Stimulated activated CD8-positive, alpha-beta memory T cell treated with anti-CD3 and anti-CD28 coated beads, Interleukin-15, amount 100 ng/mL, for 1 hour (primary cell): Measurements from ENCODE around the gene CAST.

Experiments
- DNase-seq: peaks from one replicate; pipeline ENCODE4 v3.0.0-alpha.2; 2020; ENCODE audit warnings: low read depth

The CAST gene

GRCh38 chr5:96819806-96820205 is 157.6 kb downstream of the CAST start:
- DNase-seq = no peak

- no peak for DNase-seq
Observed at GRCh38 chr5:96821260-96821916, 159.2 kb downstream of the CAST start.

GRCh38 chr5:96822686-96823459 is 160.7 kb downstream of the CAST start:
- no peak for DNase-seq

GRCh38 chr5:96823900-96824380 is 161.8 kb downstream of the CAST start:
- no peak for DNase-seq
